NCI-H748 (cell line): ENCODE measurements around the gene CALCOCO2.
A peak's percentile ranks its signal among the peaks of the same experiment; 100 is the strongest.
"Not testable (repeated sequence)": the region's sequence is repeated elsewhere in the genome, so short reads cannot be mapped to it uniquely, and the experiment has no call there.

Experiments
- DNase-seq: peaks from one replicate; lab custom pipeline; 2025; ENCODE audit not compliant: unreplicated experiment; lab: John Stamatoyannopoulos, UW

The CALCOCO2 gene

GRCh38 chr17:48872409-48872808, 41.6 kb downstream of the CALCOCO2 start:
- not testable (repeated sequence) for DNase-seq

- DNase-seq: no peak
Observed at GRCh38 chr17:48873209-48873608, 42.4 kb downstream of the CALCOCO2 start.

GRCh38 chr17:48873696-48874443, 43.0 kb downstream of the CALCOCO2 start:
- no peak for DNase-seq

GRCh38 chr17:48878920-48879898, 48.4 kb downstream of the CALCOCO2 start:
- peak; percentile 71 for DNase-seq

GRCh38 chr17:48882272-48882671, 51.4 kb downstream of the CALCOCO2 start:
- DNase-seq: no peak

- DNase-seq: no peak
Observed at GRCh38 chr17:48883171-48883570, 52.3 kb downstream of the CALCOCO2 start.

- no peak for DNase-seq
Observed at GRCh38 chr17:48890086-48890485, 59.3 kb downstream of the CALCOCO2 start.

- peak; percentile 20 for DNase-seq
Observed at GRCh38 chr17:48892940-48893645, 62.3 kb downstream of the CALCOCO2 start.

- DNase-seq: no peak
Observed at GRCh38 chr17:48893646-48894508, 63.0 kb downstream of the CALCOCO2 start.

GRCh38 chr17:48894886-48895285, 64.1 kb downstream of the CALCOCO2 start:
- DNase-seq: no peak

GRCh38 chr17:48901241-48901640, 70.4 kb downstream of the CALCOCO2 start:
- DNase-seq: no peak

- no peak for DNase-seq
Observed at GRCh38 chr17:48903401-48903800, 72.6 kb downstream of the CALCOCO2 start.

- no peak for DNase-seq
Observed at GRCh38 chr17:48904428-48904827, 73.6 kb downstream of the CALCOCO2 start.

- DNase-seq: no peak
Observed at GRCh38 chr17:48905987-48906515, 75.2 kb downstream of the CALCOCO2 start.

GRCh38 chr17:48907713-48908046, 76.8 kb downstream of the CALCOCO2 start:
- DNase-seq: peak; percentile 67

- peak; percentile 95 for DNase-seq
Observed at GRCh38 chr17:48908047-48908843, 77.4 kb downstream of the CALCOCO2 start, which contains the start of gene UBE2Z. UBE2Z (plus strand) TSS chr17:48908407; CDS start chr17:48908504, 97 bp downstream.

- peak; percentile 93 for DNase-seq
Observed at GRCh38 chr17:48908853-48909394, 78.1 kb downstream of the CALCOCO2 start.

- no peak for DNase-seq
Observed at GRCh38 chr17:48909783-48910182, 78.9 kb downstream of the CALCOCO2 start.

GRCh38 chr17:48910370-48910769, 79.5 kb downstream of the CALCOCO2 start:
- no peak for DNase-seq
